Kidney capillary endothelial cell (primary cell): ENCODE results near the gene RTN4RL1.

ENCODE experiments used
- DNase-seq: peaks from one replicate; pipeline ENCODE4 v3.0.0-alpha.2; 2018; ENCODE audit warnings: low spot score

RTN4RL1 gene

DNA sequence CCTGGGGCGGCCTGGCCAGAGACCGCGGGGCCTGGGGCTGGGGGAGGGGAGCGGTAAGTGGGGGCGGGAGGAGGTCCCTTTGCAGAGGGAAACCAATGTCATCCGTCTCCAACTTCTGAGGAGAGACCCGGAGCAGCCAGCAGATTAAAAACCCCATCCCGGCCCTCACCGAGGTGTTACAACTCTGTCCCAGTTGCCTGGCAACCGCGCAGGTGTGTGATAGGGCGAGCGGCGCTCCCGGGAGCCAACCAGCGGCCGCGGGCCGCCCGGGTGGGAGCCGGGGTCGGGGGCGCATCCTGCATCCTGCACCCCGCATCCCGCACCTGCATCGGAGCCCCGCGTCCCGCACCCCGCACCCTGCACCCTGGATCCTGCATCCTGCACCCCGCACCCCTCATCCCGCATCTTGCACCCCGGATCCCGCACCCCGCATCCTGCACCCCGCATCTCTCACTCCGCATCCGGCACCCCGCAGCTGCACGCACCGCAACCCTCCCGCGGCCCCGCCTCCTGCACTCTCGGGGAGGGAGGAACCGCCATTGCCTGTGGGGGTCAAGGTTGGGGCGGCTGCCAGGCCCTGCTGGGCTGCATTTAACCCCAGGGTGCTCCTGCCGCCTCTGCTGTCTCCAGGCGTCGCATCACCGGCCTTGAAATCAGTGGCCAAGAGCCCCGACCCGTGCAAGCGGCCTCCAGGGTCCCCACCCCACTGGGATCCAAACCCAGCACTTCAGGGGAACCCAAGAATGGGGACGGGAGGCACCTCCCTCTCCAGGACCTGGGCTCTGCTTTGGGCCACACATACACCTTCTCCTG, 47.3 kb downstream of the RTN4RL1 start:
- no peak for DNase-seq

DNA sequence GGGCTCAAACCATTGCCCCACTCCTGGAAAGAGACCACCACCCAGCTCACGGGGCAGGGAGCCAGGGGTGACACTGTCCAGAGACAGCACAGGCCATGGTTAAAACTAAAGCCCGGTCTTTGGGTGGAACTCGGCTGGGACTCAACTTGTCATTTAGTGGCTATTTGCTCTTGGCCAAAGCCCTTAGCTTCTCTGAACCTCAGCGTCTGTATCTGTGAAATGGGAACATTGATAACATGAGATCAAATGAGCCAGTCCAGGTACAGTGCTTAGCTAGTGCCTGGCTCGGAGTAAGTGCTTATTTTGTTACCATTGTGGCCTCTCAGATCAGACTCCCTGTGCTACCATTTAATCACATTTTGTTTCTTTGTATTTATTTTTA, 48.5 kb downstream of the RTN4RL1 start:
- DNase-seq, result no peak

DNA sequence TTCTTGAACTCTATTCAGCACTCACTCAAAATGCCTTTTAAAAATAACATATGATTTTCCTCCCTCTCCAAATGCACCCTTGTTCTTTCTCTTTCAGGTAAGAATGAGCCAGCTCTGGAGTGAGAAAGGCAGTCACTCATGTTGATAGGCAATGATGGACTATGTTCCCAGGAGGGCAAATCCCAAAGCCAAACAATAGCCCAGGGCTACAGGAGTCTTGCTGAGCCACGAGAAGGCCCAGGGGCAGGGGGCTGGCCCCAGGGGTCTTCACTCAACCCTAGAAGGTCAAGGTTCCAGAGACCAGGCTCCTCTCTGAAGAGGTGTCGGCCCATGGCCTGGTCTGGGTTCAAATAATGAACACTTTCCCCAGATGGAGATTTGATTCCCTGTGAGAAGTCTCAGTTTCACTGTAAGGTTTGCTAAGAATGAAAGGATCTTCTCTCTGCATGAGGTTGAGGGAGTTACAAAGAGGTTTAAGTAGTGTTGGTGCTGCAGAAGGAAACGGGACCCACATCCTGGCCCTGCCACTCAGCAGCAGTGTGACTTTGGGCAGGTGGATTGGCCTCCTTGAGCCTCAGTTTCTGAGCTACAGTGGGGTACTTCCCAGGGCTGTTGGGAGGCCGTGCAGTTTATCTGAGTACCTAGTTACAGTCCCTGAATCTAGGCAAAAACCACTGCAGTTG, 49.0 kb downstream of the RTN4RL1 start:
- DNase-seq, result no peak

DNA sequence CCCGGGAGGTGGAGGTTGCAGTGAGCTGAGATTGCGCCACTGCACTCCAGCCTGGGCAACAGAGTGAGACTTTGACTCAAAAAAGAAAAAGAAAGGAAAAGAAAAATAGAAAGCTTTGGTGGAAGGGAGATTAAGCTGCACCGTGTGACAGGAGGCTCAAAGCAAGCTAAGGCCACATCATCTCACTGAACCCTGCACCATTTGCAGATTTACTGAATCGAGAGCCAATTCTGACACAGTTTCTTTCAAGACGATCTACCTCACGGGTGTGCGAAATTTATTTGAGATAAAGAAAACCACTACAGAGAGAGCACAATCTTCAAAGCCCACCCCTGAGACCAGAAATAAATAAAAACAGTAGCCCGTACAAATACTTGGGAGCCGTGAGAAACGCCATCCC, 49.6 kb downstream of the RTN4RL1 start:
- no peak for DNase-seq

DNA sequence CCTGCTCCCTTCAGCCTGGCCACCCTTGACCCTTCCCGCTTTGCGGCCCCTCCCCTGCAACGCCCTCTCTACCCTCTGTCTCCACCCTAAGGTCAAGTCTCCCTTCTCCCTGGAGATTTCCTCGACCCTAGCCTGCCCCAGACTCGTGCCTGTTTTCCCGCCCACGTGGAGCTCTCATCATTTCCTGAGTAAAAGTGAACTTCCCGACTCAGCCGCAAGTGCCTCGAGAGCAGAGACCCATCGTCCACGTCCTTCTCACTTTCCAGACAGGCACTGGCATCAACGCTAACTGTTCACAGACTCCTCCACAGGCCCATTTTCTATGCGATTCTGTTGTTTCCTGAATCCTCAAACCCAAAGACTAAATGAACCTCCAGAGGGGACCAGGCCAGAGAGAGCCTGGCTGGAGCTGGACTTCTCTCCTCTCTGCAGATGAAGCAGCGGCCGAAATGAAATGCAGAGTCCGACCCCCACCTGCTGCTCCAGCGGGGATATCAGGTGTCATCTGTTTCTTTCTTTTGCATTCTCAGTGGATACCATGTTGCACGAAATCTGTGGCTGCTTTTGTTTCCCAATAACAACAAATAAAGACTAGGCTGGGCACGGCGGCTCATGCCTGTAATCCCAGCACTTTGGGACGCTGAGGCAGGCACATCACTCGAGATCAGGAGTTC, 52.5 kb downstream of the RTN4RL1 start:
- peak; percentile 13 for DNase-seq

DNA sequence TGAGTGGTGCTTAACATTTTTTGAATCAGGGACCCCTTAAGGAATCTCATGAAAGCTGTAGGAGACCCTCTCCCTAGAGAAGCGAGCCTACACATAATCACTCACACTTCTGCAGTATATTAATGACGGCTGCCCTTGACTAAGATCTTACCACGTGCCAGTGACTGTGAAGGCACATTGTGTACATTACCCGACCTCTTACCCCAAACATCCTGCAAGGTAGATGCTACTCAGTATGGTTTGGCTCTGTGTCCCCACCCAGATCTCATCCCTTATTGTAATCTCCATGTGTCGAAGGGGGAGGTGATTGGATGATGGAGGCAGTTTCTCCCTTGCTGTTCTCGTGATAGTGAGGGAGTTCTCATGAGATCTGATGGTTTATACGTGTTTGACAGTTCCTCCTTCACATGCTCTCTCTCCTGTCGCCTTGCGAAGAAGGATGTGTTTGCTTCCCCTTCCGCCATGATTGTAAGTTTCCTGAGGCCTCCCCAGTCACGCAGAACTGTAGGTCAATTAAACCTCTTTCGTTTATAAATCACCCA, 54.2 kb downstream of the RTN4RL1 start:
- DNase-seq, result no peak

DNA sequence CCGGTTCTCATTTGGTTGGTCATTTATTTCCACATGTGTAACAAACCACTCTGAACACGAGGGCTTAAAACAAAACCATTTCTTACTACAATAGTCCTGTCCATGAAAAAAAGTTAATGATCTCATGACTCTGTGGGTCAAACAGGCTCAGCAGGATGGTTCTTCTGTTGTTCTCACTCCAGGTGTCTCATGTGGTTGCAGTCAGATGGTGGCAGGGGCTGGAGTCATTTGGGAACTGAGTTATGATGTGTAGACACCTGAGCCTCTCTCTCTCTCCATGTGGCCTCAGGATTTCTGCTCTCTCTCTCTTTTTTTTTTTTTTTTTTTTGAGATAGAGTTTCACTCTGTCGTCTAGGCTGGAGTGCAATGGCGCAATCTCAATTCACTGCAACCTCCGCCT, 55.4 kb downstream of the RTN4RL1 start:
- DNase-seq, result no peak

DNA sequence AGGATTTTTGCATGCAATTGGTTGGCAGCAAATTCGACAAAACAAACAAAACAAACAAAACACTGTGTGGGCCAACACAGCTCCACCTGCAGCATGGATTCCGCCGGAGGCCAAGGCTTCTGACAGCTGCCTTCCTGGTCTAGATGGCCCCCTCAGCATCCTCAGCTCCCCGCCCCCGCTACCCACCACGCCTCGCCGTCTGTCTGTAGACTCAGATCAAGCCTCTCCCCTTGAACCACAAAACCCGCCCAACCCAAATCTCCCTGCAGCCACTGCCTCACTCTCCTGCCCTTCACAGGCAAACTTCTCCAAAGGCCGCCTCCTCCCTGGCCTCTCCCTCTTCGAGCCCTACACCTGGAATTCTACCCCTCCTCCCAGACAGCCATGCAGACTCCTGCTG, 57.9 kb downstream of the RTN4RL1 start:
- no peak for DNase-seq

DNA sequence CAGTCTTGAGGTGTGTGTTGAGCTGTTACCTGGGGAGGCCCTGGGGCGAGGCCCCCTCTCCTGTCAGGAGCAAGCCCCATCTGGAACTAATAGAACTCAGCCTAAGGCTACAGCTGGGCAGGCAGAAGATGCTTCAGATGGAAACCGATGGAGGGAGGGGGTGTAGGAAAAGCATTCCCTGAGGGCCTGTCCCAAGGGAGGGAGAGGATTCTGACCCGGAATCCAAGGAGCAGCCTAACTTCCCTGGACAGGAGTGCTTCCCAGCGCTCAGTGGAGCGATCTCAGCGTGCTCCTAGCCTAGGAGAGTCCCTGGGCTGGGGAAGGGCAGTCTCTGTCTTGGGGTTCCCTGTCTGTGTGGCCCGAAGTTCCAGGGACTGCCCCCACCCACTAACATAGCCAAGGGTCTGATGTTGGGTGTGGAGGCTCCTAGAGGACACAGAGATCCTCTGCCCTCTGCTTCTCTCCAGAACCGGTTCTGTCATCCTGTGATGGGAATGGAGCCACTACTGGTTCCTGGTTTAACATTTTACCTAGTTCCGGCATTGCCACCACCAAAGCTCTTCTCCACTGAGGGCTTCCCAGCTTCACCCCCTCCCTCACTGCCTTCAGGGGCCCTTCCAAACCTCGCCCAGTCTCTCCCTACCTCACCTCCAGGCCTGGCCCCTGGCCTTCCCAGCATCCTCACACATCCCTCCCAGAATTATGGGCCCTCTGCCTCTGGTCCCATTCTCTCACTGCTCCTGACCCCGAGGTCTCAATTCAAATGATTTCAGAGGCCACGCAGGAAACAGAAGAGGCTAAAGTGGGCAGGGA, 58.7 kb downstream of the RTN4RL1 start:
- DNase-seq, result no peak

DNA sequence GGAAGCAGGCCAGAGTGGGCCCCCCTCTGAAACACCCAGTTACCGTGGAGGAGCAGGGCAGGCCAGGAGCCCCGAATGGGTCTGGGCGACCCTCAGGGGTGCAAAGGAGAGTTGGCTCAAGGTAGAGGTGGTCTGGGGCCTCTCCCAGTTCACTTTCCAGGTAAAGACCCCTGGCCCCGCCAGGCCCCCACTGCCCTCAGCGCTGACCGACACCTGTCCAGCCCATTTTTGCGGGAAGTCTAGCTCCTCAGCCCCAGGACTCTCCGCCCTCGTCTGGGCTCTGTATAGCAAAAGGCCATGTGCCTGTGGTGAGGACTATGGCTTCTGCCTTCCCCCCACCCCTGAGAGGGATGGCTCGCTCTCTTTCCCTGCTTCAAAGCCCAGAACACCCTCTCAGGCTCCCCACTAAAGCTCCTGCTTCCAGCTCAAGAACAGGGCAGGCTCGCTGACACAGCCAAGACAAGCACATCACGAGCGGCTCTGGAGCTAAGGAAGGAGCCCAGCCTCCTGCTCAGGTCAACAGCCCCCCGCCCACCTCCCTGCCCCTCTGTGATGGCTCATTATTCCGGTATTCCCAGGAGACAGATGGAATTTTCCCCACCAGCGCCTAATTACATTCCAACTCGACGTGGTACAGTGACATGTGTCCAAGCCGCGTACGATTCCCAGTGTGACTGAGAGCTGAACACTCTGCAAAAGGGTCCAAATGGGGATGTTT, 59.4 kb downstream of the RTN4RL1 start:
- no peak for DNase-seq

DNA sequence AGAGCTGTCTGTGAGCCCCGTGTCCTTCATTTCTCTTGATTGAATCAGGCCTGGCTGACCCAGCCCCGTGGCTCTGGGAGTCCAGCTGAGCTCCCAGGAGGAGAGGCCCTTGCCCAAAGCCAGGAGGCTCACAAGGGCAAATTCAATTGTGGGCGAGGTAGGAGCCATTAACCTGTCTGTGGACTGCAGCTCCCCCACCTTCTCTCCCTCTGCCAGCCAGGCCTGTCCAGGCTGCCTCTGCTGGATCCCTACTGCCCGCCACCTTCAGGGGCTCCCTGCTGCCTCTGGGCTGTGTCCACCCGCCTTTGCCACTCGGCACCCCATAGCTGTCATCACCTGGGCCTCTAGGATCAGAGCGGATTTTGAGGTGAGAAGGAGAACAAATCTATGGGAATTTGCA, 61.9 kb downstream of the RTN4RL1 start:
- no peak for DNase-seq

DNA sequence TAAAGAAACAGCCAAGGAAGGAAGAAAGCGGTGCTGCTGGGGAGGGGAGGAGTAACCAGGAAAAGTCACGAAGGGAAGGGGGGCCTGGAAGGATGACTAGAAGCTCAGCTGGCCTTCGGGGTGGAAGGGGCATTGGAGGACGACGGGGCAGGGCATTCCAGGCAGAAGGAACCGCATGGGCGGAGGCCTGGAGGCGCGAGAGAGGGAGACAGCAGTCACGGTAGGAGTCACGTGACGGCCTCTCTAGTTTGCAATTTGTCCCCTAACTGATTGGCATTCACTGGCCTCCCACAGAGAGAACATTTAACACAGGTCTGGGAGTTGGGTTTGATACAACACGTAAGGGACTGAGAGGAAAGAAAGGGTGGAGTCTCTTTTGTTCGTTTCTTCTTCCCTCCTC, 63.9 kb downstream of the RTN4RL1 start:
- no peak for DNase-seq

DNA sequence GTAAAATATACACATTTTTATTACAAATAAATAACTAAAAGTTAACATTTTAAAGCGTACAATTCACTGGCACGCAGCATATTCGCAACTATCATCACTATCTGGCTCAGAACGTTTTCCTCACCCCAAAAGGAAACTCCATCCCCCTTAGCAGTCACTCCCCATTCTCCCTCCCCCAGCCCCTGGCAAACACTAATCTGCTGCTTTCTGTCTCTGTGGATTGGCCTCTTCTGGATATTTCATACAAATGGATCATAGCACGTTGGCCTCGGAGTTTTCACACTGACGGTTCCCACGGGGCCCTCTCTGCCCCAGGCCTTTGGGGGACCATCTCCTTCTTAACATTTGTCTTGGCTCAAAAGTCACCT, 64.6 kb downstream of the RTN4RL1 start:
- DNase-seq, result no peak

DNA sequence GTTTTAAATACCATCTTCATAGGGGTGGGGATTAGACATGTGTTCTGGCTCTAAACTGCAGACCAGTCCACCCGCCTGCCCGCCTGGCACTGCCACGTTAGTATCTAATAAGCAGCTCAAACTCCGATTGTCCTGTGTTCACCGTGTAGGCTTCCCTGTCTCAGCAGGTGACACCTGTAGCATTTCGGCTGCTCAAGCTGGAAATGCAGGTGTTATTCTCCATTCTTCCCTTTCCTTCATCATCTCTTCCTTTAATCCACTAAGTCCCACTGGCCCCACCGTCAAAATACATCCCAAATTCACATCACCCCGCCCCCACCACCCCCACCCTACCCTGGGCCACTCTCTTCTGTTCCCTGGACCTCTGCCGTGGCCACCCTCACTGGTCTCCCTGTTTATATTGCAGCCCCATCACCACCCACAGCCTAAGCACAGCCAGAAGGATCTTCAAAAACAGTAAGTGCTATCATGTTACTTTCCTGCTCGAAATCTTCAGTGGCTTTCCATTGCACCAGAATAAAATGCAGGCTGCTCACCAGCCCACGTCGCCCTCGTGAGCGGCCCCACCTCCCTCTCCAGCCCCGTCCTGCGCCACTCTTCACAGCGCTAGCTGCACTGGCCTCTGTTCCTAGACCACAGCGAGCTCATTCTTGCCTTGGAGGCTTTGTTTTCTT, 65.1 kb downstream of the RTN4RL1 start:
- DNase-seq, result no peak

DNA sequence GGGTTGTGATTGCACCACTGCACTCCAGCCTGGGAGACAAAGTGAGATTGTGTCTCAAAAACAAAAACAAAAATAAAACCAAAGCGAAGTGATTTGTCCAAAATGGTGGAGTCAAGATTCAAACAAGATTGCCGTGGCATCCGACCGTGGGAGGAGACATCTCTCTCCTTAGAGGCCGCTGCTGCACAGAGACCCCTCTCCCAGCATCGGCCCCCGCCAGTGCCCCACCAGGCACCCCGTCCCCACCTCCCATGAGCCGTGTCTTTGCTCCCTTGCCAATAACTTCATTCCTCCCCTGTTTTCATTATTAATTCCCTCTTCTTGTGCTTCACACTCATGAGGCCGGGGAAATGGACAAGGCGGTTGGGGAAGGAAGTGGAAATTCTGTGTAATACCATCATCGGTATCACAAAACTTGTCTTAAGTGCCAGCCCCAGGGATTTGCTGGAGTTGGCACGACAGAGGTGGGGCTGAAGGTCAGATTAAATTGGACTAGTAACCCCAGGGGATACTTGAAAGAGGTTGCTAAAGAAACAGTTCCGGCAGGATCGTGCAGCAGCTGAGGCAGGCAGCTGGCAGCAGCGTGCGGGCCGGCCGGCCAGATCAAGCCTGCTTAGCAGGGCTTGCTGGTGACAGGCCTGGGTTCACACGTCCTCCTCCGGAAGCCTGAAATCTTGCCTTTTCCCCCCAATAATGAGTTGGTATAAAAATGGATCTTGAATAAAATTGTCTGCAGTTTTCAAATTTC, 66.8 kb downstream of the RTN4RL1 start:
- no peak for DNase-seq

DNA sequence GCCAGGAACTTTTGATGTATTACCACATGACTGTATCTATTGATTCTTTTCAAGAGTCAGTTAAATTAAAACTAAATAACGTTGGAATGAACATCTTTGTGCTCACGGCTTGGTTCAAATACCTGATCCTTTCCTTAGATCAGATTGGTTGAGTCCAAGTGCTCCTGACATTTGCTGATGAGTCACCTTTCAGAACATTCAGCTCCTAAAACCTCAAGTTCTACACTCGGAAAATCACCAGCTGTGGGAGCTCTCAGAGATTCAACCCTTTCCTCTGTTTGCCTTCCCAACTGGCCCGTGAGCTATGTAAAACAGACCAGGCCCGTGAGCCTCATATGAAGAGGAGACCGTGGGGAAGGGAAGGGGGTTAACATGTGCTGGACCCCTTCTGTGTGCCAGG, 68.1 kb downstream of the RTN4RL1 start:
- no peak for DNase-seq

DNA sequence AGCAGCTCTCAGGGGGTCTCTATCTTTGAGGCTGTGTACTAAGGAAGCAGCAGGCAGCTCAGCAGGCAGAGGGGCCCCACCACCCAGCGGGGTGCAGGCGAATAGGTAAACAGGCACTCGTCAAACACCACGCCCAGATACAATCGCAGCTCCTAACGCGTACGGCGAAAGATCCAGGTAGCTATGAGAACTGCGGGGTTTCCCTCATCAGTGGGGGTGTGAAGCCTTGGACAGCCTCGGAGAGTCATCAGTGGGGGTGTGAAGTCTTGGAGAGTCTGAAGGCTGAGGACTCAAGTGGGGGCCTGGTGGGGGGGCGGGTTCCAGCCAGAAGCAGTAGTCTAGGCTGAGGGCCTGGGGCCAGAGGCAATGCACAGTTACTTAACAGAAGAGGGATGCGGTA, 69.0 kb downstream of the RTN4RL1 start:
- DNase-seq, result no peak

DNA sequence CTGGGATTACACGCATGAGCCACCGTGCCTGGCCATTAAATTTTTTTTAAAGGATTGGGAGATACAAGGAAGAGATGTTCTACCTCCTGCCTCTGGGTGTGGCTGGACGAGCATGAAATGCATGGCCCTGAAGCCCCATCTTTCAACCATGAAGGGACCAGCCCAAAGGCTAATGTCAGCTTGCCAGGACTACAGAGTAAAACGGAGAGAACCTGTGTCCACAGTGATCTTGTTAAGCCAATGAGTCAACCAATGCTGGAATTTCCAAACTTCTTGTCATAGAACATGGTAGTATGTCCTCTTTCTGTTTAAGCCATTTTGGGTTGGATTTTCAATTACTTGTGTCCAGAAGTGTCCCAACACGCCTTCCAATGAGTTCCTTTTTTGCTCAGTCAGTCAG, 71.3 kb downstream of the RTN4RL1 start:
- DNase-seq, result no peak

DNA sequence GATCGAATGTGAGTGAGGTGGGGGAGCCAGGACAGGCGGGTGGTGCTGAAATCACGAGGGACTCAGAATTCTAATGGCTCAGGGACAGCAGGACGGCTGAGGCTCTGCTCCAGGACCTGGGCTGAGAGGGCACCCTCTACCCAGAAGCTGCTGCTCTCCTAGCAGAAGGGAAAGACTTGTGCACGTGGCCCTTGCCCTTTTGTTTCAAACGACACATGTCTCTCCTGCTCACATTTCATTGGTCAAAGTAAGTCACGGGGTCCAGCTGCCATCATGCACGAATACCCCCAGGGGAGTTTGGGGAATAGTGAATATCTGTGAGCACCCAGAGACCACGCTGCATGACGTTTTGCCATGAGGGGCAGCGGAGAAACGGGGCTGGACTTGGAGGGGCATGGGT, 73.2 kb downstream of the RTN4RL1 start:
- DNase-seq, result no peak

DNA sequence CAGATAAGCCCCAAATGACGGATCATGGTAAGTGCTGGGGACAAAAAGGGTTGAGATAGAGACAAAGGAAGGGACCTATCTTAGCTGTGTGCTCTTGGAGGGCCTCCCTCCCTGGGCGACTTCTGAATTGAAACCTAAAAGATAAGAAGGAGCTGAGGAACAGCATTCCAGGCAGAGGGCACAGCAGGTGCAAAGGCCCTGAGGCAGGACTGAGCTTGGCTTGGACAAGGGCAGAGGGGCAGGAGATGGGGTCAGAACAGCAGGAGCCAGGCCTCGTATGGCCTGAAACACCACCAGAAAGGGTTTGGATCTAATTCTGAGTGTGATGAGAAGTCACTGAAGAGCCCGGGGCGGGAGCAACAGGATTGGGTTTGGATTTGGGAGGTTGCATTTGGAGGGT, 75.4 kb downstream of the RTN4RL1 start:
- no peak for DNase-seq
